Common myeloid progenitor, CD34-positive (primary cell): ENCODE measurements around the gene DALRD3.

ENCODE experiments used
- CTCF ChIA-PET: fragments of 350-600 bp; sonication (Branson Sonifier 250); formaldehyde crosslinking; loops from one replicate; lab custom pipeline; 2021; ENCODE audit warnings: antibody characterized with exemption; lab: Charles Lee
- POLR2A ChIA-PET: fragments of 350-600 bp; sonication (Branson Sonifier 250); formaldehyde crosslinking; loops from one replicate; lab custom pipeline; 2021; ENCODE audit warnings: antibody characterized with exemption; lab: Charles Lee
- DNase-seq, 3 donors: peaks; one replicate each; pipeline versions ENCODE4 v3.0.0 to v3.0.0-alpha.2; 2013
- H3K27ac ChIP-seq, 2 experiments: 1 replicate in 1 of 2; 2 replicates in 1 of 2; pipeline ENCODE4 v1.7.0; 2013; ENCODE audit warnings: inconsistent platforms in 2 of 2, low read length in 2 of 2, mild to moderate bottlenecking in 2 of 2, low read depth in 1 of 2, moderate library complexity in 1 of 2; ENCODE audit not compliant: severe bottlenecking in 2 of 2, insufficient read depth in 1 of 2, poor library complexity in 1 of 2
- H3K27me3 ChIP-seq, 5 experiments: replicated peaks in 2 of 5; 1 replicate in 3 of 5; 2 replicates in 2 of 5; pipeline versions ENCODE4 v1.6.1 to v1.7.0; 2013; ENCODE audit warnings: low read length in 4 of 5, mild to moderate bottlenecking in 2 of 5, moderate library complexity in 2 of 5, inconsistent platforms in 1 of 5; ENCODE audit not compliant: insufficient read depth in 5 of 5, control insufficient read depth in 4 of 5
- H3K36me3 ChIP-seq, 4 experiments: 1 replicate in 2 of 4; 2 replicates in 2 of 4; pipeline versions ENCODE4 v1.6.1 to v1.7.0; 2013; ENCODE audit warnings: low read length in 3 of 4, control low read depth in 1 of 4, mild to moderate bottlenecking in 1 of 4; ENCODE audit not compliant: control insufficient read depth in 4 of 4, insufficient read depth in 4 of 4
- H3K4me1 ChIP-seq, 4 experiments: 1 replicate in 3 of 4; 2 replicates in 1 of 4; pipeline versions ENCODE4 v1.6.1 to v1.7.1; 2013; ENCODE audit warnings: low read length in 3 of 4, mild to moderate bottlenecking in 3 of 4, control low read depth in 1 of 4, inconsistent platforms in 1 of 4, moderate library complexity in 1 of 4; ENCODE audit not compliant: control insufficient read depth in 4 of 4, insufficient read depth in 4 of 4; ENCODE audit errors: control extremely low read depth in 1 of 4
- H3K4me3 ChIP-seq, 7 experiments: 1 replicate in 4 of 7; 2 replicates in 3 of 7; pipeline versions ENCODE4 v1.5.1 to v1.7.0; 2013; ENCODE audit warnings: mild to moderate bottlenecking in 7 of 7, low read length in 6 of 7, moderate library complexity in 6 of 7, inconsistent platforms in 2 of 7, low read depth in 2 of 7, control low read depth in 1 of 7; ENCODE audit not compliant: insufficient read depth in 4 of 7, control insufficient read depth in 1 of 7; ENCODE audit errors: extremely low read depth in 1 of 7
- H3K9me3 ChIP-seq, 5 experiments: 1 replicate in 4 of 5; 2 replicates in 1 of 5; pipeline versions ENCODE4 v1.6.1 to v1.7.1; 2013; ENCODE audit warnings: low read length in 4 of 5, mild to moderate bottlenecking in 2 of 5, inconsistent platforms in 1 of 5, low read depth in 1 of 5, moderate library complexity in 1 of 5; ENCODE audit not compliant: control insufficient read depth in 4 of 5, insufficient read depth in 2 of 5; ENCODE audit errors: control extremely low read depth in 1 of 5
- WGBS: methylation state at CpG from one replicate; pipeline ENCODE4 v1.1.5; 2013; ENCODE audit not compliant: insufficient coverage; 5-methylcytosine and 5-hydroxymethylcytosine counted together

The DALRD3 gene

DNA sequence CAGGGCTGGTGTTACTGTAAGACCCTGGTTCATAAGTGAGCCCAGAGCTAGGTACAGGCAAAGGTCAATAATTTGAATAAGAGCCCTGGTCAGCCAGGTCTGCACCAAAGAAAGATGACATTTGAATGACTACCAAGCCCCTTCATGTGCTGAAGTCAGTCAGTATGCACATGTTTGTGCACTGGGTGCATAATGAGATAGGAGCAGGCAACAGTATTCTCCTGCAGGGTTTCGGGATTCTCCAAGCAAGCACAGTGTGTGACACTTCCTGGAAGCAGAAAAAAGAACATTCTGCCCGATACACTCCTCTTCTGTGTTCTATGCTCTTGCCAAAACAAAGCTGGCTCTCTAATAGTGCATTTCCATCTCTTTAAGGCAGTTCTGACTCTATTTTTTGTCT is 16.3 kb upstream of the DALRD3 start:
- Histone ChIP-seq H3K9me3 (no peaks in the 10 kb centered on the region), H3K27ac (no peak overlapping the region), H3K4me3 (no peak overlapping the region), H3K4me1 (peaks cover 0 to under 1% (median under 1%) of the 10 kb centered on the region in 4 experiments), H3K27me3 (no peaks in the 10 kb centered on the region), H3K36me3 (peaks cover 23 to 56% (median 47%) of the 10 kb centered on the region in 4 experiments)
- no peak for DNase-seq
- ChIA-PET CTCF (interaction anchor here (0.6 to 1.7 kb wide), 3 partner anchors 11 to 144 kb away, joined by 3 to 6 read pairs (median 4); partner anchors contain the start of gene NDUFAF3), POLR2A (no interaction called here)
- WGBS, result 100% methylated on average over 2 of the region's 2 CpGs

DNA sequence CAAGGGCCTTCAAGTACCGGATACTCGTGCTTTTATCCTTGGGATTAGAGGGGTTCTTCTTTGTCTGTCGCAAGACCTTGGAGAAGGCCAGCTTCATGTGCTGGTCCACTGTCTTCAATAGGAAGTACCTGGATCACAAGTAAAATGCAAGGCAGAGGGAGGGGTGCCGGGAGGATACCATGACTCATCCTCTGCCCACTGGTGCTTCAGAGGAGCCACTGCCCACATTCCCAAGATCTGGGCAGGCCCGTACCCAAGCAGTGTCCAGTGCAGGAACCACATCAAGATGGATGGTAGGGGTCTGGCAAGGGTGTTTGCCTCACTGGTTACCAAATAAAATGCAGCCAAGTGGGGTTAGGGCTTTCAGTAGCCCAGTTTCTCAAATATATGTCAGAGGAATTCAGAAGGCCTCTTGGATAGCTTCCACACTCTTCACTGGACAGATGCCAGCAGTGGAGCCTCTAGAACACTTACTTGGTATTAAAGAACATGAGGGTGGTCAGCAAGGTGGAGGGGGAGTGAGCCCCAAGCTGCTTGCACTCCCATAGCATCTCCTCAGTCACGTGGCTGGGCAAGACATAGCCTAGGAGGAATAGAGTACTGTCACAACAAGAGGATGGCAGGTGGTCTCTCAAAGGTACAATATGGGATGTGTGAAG is 14.4 kb upstream of the DALRD3 start:
- Histone ChIP-seq H3K4me1 (peaks cover 8 to 18% (median 17%) of the 10 kb centered on the region in 4 experiments), H3K27ac (peak overlapping the region in 1 of 2 experiments; percentile 17), H3K27me3 (no peaks in the 10 kb centered on the region), H3K9me3 (no peaks in the 10 kb centered on the region), H3K4me3 (no peak overlapping the region), H3K36me3 (peaks cover 23 to 61% (median 45%) of the 10 kb centered on the region in 4 experiments)
- CTCF ChIA-PET, result interaction anchor here (0.6 to 1.6 kb wide), 3 partner anchors 9 to 58 kb away, joined by 3 to 4 read pairs (median 4); no protein-coding TSS in a partner anchor
- 100% methylated on average over 5 of the region's 6 CpGs for WGBS
- POLR2A ChIA-PET, result interaction anchor here (1.8 kb wide), 1 partner anchor 29 kb away, joined by 6 read pairs; no protein-coding TSS in a partner anchor
- no peak for DNase-seq

DNA sequence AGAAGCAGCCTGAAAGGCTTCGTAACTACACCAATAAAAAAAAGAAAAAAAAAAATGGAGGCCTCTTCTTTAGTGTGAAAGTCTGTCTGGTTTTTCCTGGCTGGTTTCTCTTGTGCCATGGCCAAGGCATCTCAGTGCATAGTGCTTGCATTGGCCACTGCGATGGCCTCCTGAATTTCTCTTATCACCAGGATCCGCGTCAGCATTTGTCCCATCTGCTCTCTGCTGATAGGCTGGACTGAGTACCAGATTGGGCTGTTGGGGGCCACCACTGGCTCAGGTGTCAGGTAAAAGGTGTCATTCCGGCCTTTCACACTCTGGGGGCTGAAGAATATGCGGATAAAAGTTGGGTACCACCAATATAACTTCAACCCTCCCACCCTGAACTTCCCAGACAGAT is 11.9 kb upstream of the DALRD3 start:
- peak overlapping the region in 1 of 2 experiments; percentile 37 for H3K27ac ChIP-seq
- 100% methylated on average over 3 of the region's 6 CpGs for WGBS

DNA sequence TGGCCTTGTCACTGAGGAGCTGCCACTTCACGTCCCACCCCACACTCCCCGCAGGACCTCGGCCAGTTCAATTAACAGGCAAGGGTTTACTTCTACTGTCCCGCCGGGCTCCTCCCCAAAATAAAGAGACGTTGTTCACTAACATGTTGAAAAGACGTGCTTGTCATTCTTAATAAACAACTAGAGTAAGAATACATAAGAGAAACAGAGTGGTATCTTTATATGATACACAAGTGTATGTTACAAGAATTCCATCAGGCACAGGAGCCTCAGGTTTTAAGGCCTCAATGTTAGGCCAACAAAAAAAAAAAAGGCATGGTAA is 11.1 kb upstream of the DALRD3 start:
- H3K9me3 ChIP-seq, result no peaks in the 10 kb centered on the region
- H3K4me3 ChIP-seq, result peak overlapping the region in 4 of 7 experiments; percentile 75 to 80 (median 78)
- WGBS, result 0% methylated on average over 3 of the region's 7 CpGs
- H3K27ac ChIP-seq, result peak overlapping the region in 1 of 2 experiments; percentile 91
- DNase-seq, result no peak
- POLR2A ChIA-PET, result interaction anchor here (0.5 to 1.7 kb wide), 8 partner anchors 8 to 111 kb away, joined by 3 to 19 read pairs (median 6); partner anchors contain the start of genes ARIH2, P4HTM, QRICH1 and WDR6
- CTCF ChIA-PET, result interaction anchor here (1.1 to 2.2 kb wide), 5 partner anchors 15 to 43 kb away, joined by 3 to 9 read pairs (median 3); partner anchors contain the start of gene WDR6
- no peaks in the 10 kb centered on the region for H3K27me3 ChIP-seq
- peaks cover 19 to 83% (median 59%) of the 10 kb centered on the region in 4 experiments for H3K36me3 ChIP-seq
- H3K4me1 ChIP-seq, result peaks cover 8 to 44% (median 24%) of the 10 kb centered on the region in 4 experiments

More for the DNA sequence above, 11.9 kb upstream of the DALRD3 start:
- H3K4me3 ChIP-seq, result no peak overlapping the region
- no peaks in the 10 kb centered on the region for H3K9me3 ChIP-seq
- no peaks in the 10 kb centered on the region for H3K27me3 ChIP-seq
- H3K4me1 ChIP-seq, result peaks cover 8 to 39% (median 22%) of the 10 kb centered on the region in 4 experiments
- H3K36me3 ChIP-seq, result peaks cover 24 to 83% (median 57%) of the 10 kb centered on the region in 4 experiments
- DNase-seq, result no peak
- ChIA-PET CTCF (interaction anchor here (2.1 kb wide), 1 partner anchor 8 kb away, joined by 9 read pairs; the partner anchor contains the start of gene NDUFAF3), POLR2A (no interaction called here)

DNA sequence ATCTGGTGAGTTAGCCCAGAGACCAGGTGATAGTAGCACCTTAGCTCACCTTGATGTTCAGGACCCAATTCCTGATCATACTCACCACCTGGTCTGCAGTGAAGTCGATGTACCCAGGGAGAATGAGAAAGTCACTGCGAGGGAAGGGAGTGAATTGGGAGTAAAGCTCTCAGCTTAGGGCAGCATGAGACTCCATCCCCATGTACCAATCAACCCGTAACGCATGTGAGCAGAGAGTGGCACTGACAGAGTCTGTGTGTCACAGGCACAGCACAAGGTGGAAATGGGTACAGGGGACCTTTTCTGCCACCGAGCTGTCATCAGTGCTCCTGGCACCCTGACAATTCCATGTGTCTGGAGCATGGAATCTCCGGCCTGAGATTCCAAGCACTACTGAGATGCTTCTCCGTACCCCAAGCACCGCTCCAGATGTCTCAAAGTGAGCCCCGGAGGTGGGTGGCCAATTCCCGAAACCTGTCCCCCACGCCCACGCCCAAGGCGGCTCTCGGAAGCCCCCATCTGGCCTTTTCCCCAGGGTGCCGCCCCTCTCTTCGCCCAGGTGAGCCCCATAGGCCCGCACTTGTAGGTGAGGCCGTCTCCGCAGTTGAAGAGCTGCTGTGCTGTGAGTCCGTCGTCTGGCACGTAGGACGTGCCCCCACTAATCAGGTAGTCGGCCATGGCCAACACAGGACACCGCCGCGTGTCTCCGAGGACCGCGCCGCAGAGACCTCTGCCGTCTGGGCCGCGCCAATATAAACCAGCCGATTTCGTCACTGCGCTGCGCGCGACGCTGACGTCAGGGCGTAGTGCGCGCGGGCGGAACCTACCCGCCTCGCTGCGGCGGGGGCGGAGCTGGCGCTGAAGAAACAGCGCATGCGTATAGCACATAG is 10.5 kb upstream of the DALRD3 start, which contains the start of gene IMPDH2:
Gene IMPDH2 (minus strand): TSS at position 726 of the 890 bp plus-strand sequence. CDS start 48 bp downstream, at position 678.
- Histone ChIP-seq H3K36me3 (peaks cover 18 to 83% (median 61%) of the 10 kb centered on the region in 4 experiments), H3K4me3 (peak within 1 kb of the TSS; percentile 52 to 80 (median 75))
- POLR2A ChIA-PET, result interaction anchor here (0.5 to 1.7 kb wide), 9 partner anchors 7 to 110 kb away, joined by 3 to 19 read pairs (median 4); partner anchors contain the start of genes ARIH2, P4HTM, QRICH1 and WDR6

DNA sequence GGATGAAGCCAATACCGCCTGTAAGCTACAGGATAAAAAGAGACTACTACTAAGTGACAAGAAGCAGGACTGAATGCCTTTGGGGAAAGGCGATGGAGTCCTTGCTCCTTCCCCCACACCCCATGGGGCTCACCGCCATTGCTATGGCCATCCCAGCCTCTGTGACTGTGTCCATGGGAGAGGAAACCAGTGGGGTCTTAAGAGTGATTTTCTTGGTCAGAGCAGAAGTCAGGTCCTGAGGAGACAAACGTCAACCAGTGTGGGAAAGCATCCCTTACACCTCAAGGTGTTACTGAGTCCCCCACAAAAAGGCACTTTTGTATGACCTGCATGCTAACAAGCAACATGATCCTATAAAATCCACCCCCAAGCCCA is 9.9 kb upstream of the DALRD3 start:
- H3K9me3 ChIP-seq, result no peaks in the 10 kb centered on the region
- H3K4me1 ChIP-seq, result peaks cover 8 to 53% (median 28%) of the 10 kb centered on the region in 4 experiments
- H3K27me3 ChIP-seq, result no peaks in the 10 kb centered on the region
- no peak for DNase-seq
- peaks cover 18 to 88% (median 61%) of the 10 kb centered on the region in 4 experiments for H3K36me3 ChIP-seq
- 83% methylated on average over 2 of the region's 4 CpGs for WGBS
- peak overlapping the region; percentile 77 to 91 for H3K27ac ChIP-seq
- ChIA-PET POLR2A (interaction anchor here (0.7 to 1.7 kb wide), 6 partner anchors 8 to 110 kb away, joined by 3 to 19 read pairs (median 8); partner anchors contain the start of genes ARIH2, P4HTM, QRICH1 and WDR6), CTCF (interaction anchor here (0.5 to 2.2 kb wide), 5 partner anchors 8 to 42 kb away, joined by 3 to 9 read pairs (median 3); no protein-coding TSS in a partner anchor)
- peak overlapping the region in 6 of 7 experiments; percentile 25 to 80 (median 75) for H3K4me3 ChIP-seq

More for the DNA sequence above, 10.5 kb upstream of the DALRD3 start, which contains the start of gene IMPDH2:
- CTCF ChIA-PET, result interaction anchor here (1.1 to 2.2 kb wide), 5 partner anchors 15 to 43 kb away, joined by 3 to 9 read pairs (median 3); partner anchors contain the start of gene WDR6
- peaks cover 8 to 49% (median 25%) of the 10 kb centered on the region in 4 experiments for H3K4me1 ChIP-seq
- no peaks in the 10 kb centered on the region for H3K9me3 ChIP-seq
- no peaks in the 10 kb centered on the region for H3K27me3 ChIP-seq
- peak within 1 kb of the TSS; percentile 77 to 91 for H3K27ac ChIP-seq
- DNase-seq, result peak; percentile 94 to 97 (median 95)
- WGBS, result 3% methylated on average over 37 of the region's 55 CpGs
